ENCODE results near the gene DUSP6. TPM values are rescaled to one million over a fixed set of nuclear protein-coding genes. Genes with fewer than 3 reads are reported as not detected.
A peak's percentile ranks its signal among the peaks of the same experiment; 100 is the strongest.

DUSP6 gene
- total RNA-seq, 1 donor = 75.1 TPM

GRCh38 chr12:89373763-89374572 lies 21.7 kb upstream of the DUSP6 start:
- H3K4me3 ChIP-seq (ENCODE audit: low read depth, low read length) = no peak overlapping the region
- no peak for TF ChIP-seq CTCF (IDR thresholded peaks at IDR 0.05; ENCODE audit: insufficient read depth, low read depth, low read length)
- peak; percentile 78 for DNase-seq (ENCODE audit: low read depth)

GRCh38 chr12:89372584-89373370 lies 20.5 kb upstream of the DUSP6 start:
- DNase-seq (ENCODE audit: low read depth) = no peak
- H3K4me3 ChIP-seq (ENCODE audit: low read depth, low read length) = no peak overlapping the region
- no peak for TF ChIP-seq CTCF (IDR thresholded peaks at IDR 0.05; ENCODE audit: insufficient read depth, low read depth, low read length)

GRCh38 chr12:89370850-89371249 lies 18.5 kb upstream of the DUSP6 start:
- TF ChIP-seq CTCF (IDR thresholded peaks at IDR 0.05; ENCODE audit: insufficient read depth, low read depth, low read length) = no peak
- DNase-seq (ENCODE audit: low read depth) = peak; percentile 72
- no peak overlapping the region for H3K4me3 ChIP-seq (ENCODE audit: low read depth, low read length)

- no peak for TF ChIP-seq CTCF (IDR thresholded peaks at IDR 0.05; ENCODE audit: insufficient read depth, low read depth, low read length)
- no peak for DNase-seq (ENCODE audit: low read depth)
- no peak overlapping the region for H3K4me3 ChIP-seq (ENCODE audit: low read depth, low read length)
Observed at GRCh38 chr12:89370421-89370831, 18.1 kb upstream of the DUSP6 start.

GRCh38 chr12:89369166-89369565 lies 16.9 kb upstream of the DUSP6 start:
- no peak for TF ChIP-seq CTCF (IDR thresholded peaks at IDR 0.05; ENCODE audit: insufficient read depth, low read depth, low read length)
- no peak for DNase-seq (ENCODE audit: low read depth)
- H3K4me3 ChIP-seq (ENCODE audit: low read depth, low read length) = no peak overlapping the region

- no peak overlapping the region for H3K4me3 ChIP-seq (ENCODE audit: low read depth, low read length)
- DNase-seq (ENCODE audit: low read depth) = no peak
- TF ChIP-seq CTCF (IDR thresholded peaks at IDR 0.05; ENCODE audit: insufficient read depth, low read depth, low read length) = no peak
Observed at GRCh38 chr12:89368391-89368790, 16.1 kb upstream of the DUSP6 start.

All from fibroblast of villous mesenchyme (primary cell).